ENCODE results near the gene VPS13C.

Gene VPS13C

GRCh38 chr15:61807281-61807929 lies 252.8 kb downstream of the VPS13C start:
- H2AFZ ChIP-seq (ENCODE audit: low read depth, low read length, severe bottlenecking), result no peak overlapping the region
- H3K4me3 ChIP-seq (ENCODE audit: insufficient read depth, low read length, poor library complexity, severe bottlenecking), result no peak overlapping the region
- H3K9me3 ChIP-seq (ENCODE audit: insufficient read depth, low read length), result no peaks in the 10 kb centered on the region
- no peak overlapping the region for H3K9ac ChIP-seq (ENCODE audit: low read length)
- H3K27me3 ChIP-seq (ENCODE audit: low read length), result no peaks in the 10 kb centered on the region
- H3K36me3 ChIP-seq (ENCODE audit: low read length), result no peaks in the 10 kb centered on the region
- no peaks in the 10 kb centered on the region for H3K79me2 ChIP-seq (ENCODE audit: insufficient read depth, low read length)
- TF ChIP-seq EZH2phosphoT487 (conservative IDR thresholded peaks at IDR 0.05; ENCODE audit: low read length), result no peak
- TF ChIP-seq, protein P1, sequence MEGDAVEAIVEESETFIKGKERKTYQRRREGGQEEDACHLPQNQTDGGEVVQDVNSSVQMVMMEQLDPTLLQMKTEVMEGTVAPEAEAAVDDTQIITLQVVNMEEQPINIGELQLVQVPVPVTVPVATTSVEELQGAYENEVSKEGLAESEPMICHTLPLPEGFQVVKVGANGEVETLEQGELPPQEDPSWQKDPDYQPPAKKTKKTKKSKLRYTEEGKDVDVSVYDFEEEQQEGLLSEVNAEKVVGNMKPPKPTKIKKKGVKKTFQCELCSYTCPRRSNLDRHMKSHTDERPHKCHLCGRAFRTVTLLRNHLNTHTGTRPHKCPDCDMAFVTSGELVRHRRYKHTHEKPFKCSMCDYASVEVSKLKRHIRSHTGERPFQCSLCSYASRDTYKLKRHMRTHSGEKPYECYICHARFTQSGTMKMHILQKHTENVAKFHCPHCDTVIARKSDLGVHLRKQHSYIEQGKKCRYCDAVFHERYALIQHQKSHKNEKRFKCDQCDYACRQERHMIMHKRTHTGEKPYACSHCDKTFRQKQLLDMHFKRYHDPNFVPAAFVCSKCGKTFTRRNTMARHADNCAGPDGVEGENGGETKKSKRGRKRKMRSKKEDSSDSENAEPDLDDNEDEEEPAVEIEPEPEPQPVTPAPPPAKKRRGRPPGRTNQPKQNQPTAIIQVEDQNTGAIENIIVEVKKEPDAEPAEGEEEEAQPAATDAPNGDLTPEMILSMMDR (IDR thresholded peaks at IDR 0.05; ENCODE audit: insufficient read depth, low read length, poor library complexity, severe bottlenecking), result no peak
- H3K4me2 ChIP-seq (ENCODE audit: low read depth, low read length, poor library complexity, severe bottlenecking), result no peak overlapping the region
- H4K20me1 ChIP-seq (ENCODE audit: low read depth, low read length), result no peaks in the 10 kb centered on the region
- H3F3A ChIP-seq (ENCODE audit: insufficient read depth), result no peaks in the 10 kb centered on the region
- H3K9me2 ChIP-seq (replicated peaks; ENCODE audit: insufficient read depth, low read length), result no peaks in the 10 kb centered on the region
- no peak overlapping the region for H3K27ac ChIP-seq (ENCODE audit: low read depth, low read length)

Data from SU-DHL-6 (cell line).